Epithelial cell of esophagus (primary cell): ENCODE data around the gene DOCK9.
"Not testable (repeated sequence)": the region's sequence is repeated elsewhere in the genome, so short reads cannot be mapped to it uniquely, and the experiment has no call there.

ENCODE experiments used
- DNase-seq: peaks from one replicate; pipeline ENCODE4 v3.0.0; 2010; ENCODE audit warnings: low read depth
- H3K4me3 ChIP-seq: 2 replicates; pipeline ENCODE4 v1.5.1; 2011; ENCODE audit warnings: mild to moderate bottlenecking, low read length, control low read depth
- CTCF ChIP-seq: IDR thresholded peaks from 2 replicates; pipeline ENCODE4 v1.5.1; 2011; ENCODE audit warnings: low read depth, mild to moderate bottlenecking, low read length, control low read depth, inconsistent platforms; ENCODE audit not compliant: insufficient read depth; ENCODE audit errors: missing control alignments

DOCK9 gene

GRCh38 chr13:98900442-98900841 lies 77.4 kb downstream of the DOCK9 start:
- no peak for DNase-seq
- no peak overlapping the region for H3K4me3 ChIP-seq
- TF ChIP-seq CTCF: no peak

GRCh38 chr13:98897706-98898105 lies 80.2 kb downstream of the DOCK9 start:
- no peak for TF ChIP-seq CTCF
- DNase-seq: no peak
- no peak overlapping the region for H3K4me3 ChIP-seq

GRCh38 chr13:98896868-98897144 lies 81.1 kb downstream of the DOCK9 start:
- H3K4me3 ChIP-seq: no peak overlapping the region
- TF ChIP-seq CTCF: no peak
- no peak for DNase-seq

GRCh38 chr13:98896083-98896867 lies 81.6 kb downstream of the DOCK9 start:
- no peak overlapping the region for H3K4me3 ChIP-seq
- no peak for DNase-seq
- no peak for TF ChIP-seq CTCF

- DNase-seq, H3K4me3 ChIP-seq: not testable (repeated sequence)
These were observed 83.0 kb downstream of the DOCK9 start for GRCh38 chr13:98894814-98895213.

GRCh38 chr13:98893371-98893770 lies 84.5 kb downstream of the DOCK9 start:
- TF ChIP-seq CTCF: no peak
- no peak for DNase-seq
- H3K4me3 ChIP-seq: no peak overlapping the region

- TF ChIP-seq CTCF: no peak
- no peak overlapping the region for H3K4me3 ChIP-seq
- no peak for DNase-seq
These were observed 85.0 kb downstream of the DOCK9 start for GRCh38 chr13:98892821-98893220.

- no peak overlapping the region for H3K4me3 ChIP-seq
- no peak for DNase-seq
- TF ChIP-seq CTCF: no peak
These were observed 85.8 kb downstream of the DOCK9 start for GRCh38 chr13:98892077-98892476.
